Activated gamma-delta T cell (primary cell): ENCODE results near the gene EPS8L2.

Source experiments
- DNase-seq: peaks from one replicate; lab custom pipeline; 2025; lab: John Stamatoyannopoulos, UW

EPS8L2 gene

GRCh38 chr11:776561-777287 is 70.7 kb downstream of the EPS8L2 start:
- no peak for DNase-seq
